CD4-positive, alpha-beta T cell (primary cell): ENCODE measurements around the gene MAP4K5. TPM values are rescaled to one million over a fixed set of nuclear protein-coding genes. Genes with fewer than 3 reads are reported as not detected.

ENCODE experiments used
- ATAC-seq: fragments of 200-7000 bp; cut with Tn5 transposase; one replicate; pipeline ENCODE4 v1.10.0; 2022; ENCODE audit warnings: mild to moderate bottlenecking; ENCODE audit not compliant: poor library complexity
- CTCF ChIA-PET: fragments of 350-600 bp; sonication (Branson Sonifier 250); formaldehyde crosslinking; loops from one replicate; lab custom pipeline; 2021; ENCODE audit warnings: antibody characterized with exemption, inconsistent platforms; lab: Charles Lee
- POLR2A ChIA-PET: fragments of 350-600 bp; sonication (Branson Sonifier 250); formaldehyde crosslinking; loops from one replicate; lab custom pipeline; 2021; ENCODE audit warnings: antibody characterized with exemption, inconsistent platforms; lab: Charles Lee
- DNase-seq, 14 experiments: peaks; one replicate each; pipeline ENCODE4 v3.0.0-alpha.2; 2013 to 2020; ENCODE audit warnings: mixed read lengths in 2 of 14
- H3K27ac ChIP-seq, 2 donors: one replicate each; pipeline versions ENCODE4 v1.5.1 to v1.7.0; 2013; ENCODE audit warnings: low read length in 2 of 2, low read depth in 1 of 2, mild to moderate bottlenecking in 1 of 2
- H3K27me3 ChIP-seq, 2 experiments: 1 replicate in 1 of 2; 2 replicates in 1 of 2; pipeline versions ENCODE4 v1.6.1 to v1.7.0; 2013; ENCODE audit warnings: low read length in 2 of 2, control low read depth in 1 of 2, mild to moderate bottlenecking in 1 of 2, moderate library complexity in 1 of 2; ENCODE audit not compliant: insufficient read depth in 2 of 2, control insufficient read depth in 1 of 2
- H3K36me3 ChIP-seq: one replicate; pipeline ENCODE4 v1.6.1; 2013; ENCODE audit warnings: low read length, control low read depth; ENCODE audit not compliant: insufficient read depth
- H3K4me1 ChIP-seq: one replicate; pipeline ENCODE4 v1.6.1; 2013; ENCODE audit warnings: low read length, control low read depth; ENCODE audit not compliant: insufficient read depth
- H3K4me3 ChIP-seq: one replicate; pipeline ENCODE4 v1.5.1; 2013; ENCODE audit warnings: mild to moderate bottlenecking, low read length, moderate library complexity
- H3K9me3 ChIP-seq, 2 experiments: 1 replicate in 1 of 2; 2 replicates in 1 of 2; pipeline versions ENCODE4 v1.6.1 to v1.7.0; 2013; ENCODE audit warnings: low read length in 2 of 2, mild to moderate bottlenecking in 2 of 2, control low read depth in 1 of 2, moderate library complexity in 1 of 2; ENCODE audit not compliant: control insufficient read depth in 1 of 2, insufficient read depth in 1 of 2
- H3K27ac Mint-ChIP-seq: one replicate; pipeline ENCODE4 v1.8.0; 2020; ENCODE audit warnings: mixed read lengths
- H3K27me3 Mint-ChIP-seq: one replicate; pipeline ENCODE4 v1.8.0; 2021; ENCODE audit warnings: mixed read lengths
- H3K36me3 Mint-ChIP-seq: one replicate; pipeline ENCODE4 v1.8.0; 2021; ENCODE audit warnings: low read depth, mixed read lengths
- H3K4me1 Mint-ChIP-seq: one replicate; pipeline ENCODE4 v1.8.0; 2021; ENCODE audit warnings: low read depth, mixed read lengths
- H3K4me3 Mint-ChIP-seq: one replicate; pipeline ENCODE4 v1.8.0; 2020; ENCODE audit warnings: mild to moderate bottlenecking, mixed read lengths
- H3K9me3 Mint-ChIP-seq: one replicate; pipeline ENCODE4 v1.8.0; 2020; ENCODE audit warnings: mixed read lengths
- intact Hi-C, 2 experiments: fragments of 100-400 bp; cut with DNase I in 1 of 2; cut with micrococcal nuclease in 1 of 2; formaldehyde crosslinking; loops; one replicate each; pipeline versions ENCODE4 v1.15.1 to v1.9.0; 2023 to 2025; cut with DNase I, micrococcal nuclease
- total RNA-seq, 174 experiments: library from RNA in 2 of 174; stranded (reverse) in 2 of 174; gene quantifications; one replicate each; pipeline ENCODE4 v1.2.3 and lab custom pipeline; 2021 to 2026
- TF ChIP-seq, protein P1 (sequence below): fragments of 200-600 bp; IDR thresholded peaks from one replicate; pipeline ENCODE4 v1.8.0; 2022; ENCODE audit warnings: antibody characterized with exemption, mild to moderate bottlenecking

The MAP4K5 gene
- total RNA-seq, 2 experiments from 2014 or later = 32.4 to 34.5 TPM

DNA sequence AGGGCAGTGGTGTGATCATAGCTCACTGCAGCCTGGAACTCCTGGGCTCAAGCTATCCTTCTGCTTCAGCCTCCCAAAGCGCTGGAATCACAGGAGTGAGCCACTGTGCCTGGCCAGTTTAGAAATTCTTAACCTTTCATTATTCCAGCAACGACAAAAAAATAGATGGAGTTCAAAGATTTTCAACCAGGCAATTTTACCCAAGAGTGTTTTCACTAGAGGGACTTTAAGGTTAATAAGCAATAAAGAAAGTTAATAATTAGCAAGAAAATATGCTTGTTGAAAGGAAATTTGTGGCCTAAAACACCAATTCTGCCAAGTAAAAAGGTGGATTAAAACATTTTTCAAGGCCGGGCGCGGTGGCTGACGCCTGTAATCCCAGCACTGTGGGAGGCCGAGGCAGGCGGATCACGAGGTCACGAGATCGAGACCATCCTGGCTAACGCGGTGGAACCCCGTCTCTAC, 150.5 kb downstream of the MAP4K5 start:
- intact Hi-C loops = no loop called here
- Histone ChIP-seq H3K36me3 (no peaks in the 10 kb centered on the region), H3K27me3 (no peaks in the 10 kb centered on the region), H3K4me3 (no peak overlapping the region), H3K4me1 (no peaks in the 10 kb centered on the region), H3K9me3 (no peaks in the 10 kb centered on the region), H3K27ac (no peak overlapping the region)
- DNase-seq (no peak), ATAC-seq (no peak)
- Mint-ChIP-seq H3K9me3 (no peaks in the 10 kb centered on the region), H3K4me1 (no peaks in the 10 kb centered on the region), H3K27me3 (no peaks in the 10 kb centered on the region), H3K4me3 (no peak overlapping the region), H3K27ac (no peak overlapping the region), H3K36me3 (no peaks in the 10 kb centered on the region)
- POLR2A ChIA-PET = no interaction called here
- TF ChIP-seq, protein P1, sequence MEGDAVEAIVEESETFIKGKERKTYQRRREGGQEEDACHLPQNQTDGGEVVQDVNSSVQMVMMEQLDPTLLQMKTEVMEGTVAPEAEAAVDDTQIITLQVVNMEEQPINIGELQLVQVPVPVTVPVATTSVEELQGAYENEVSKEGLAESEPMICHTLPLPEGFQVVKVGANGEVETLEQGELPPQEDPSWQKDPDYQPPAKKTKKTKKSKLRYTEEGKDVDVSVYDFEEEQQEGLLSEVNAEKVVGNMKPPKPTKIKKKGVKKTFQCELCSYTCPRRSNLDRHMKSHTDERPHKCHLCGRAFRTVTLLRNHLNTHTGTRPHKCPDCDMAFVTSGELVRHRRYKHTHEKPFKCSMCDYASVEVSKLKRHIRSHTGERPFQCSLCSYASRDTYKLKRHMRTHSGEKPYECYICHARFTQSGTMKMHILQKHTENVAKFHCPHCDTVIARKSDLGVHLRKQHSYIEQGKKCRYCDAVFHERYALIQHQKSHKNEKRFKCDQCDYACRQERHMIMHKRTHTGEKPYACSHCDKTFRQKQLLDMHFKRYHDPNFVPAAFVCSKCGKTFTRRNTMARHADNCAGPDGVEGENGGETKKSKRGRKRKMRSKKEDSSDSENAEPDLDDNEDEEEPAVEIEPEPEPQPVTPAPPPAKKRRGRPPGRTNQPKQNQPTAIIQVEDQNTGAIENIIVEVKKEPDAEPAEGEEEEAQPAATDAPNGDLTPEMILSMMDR = no peak
- CTCF ChIA-PET = no interaction called here

DNA sequence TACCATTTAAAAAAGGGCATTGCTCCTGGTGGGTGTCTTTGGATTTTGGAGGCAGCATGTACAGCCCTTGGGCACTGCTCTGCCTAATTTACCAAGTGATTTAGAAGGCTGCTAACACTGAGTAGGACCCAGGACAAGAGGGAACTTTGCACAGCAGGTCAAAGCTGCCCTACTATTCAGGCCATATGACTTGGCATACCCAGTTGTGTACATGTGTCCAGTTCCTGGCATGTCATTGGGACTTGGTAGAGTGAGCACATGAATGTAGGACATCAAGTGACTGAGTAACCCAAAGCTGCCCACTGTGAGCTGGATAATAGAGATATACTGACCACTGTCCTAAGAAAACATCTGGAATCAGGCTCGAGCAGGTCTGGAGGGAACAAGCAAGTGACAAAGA, 151.4 kb downstream of the MAP4K5 start:
- Histone ChIP-seq H3K27me3 (no peaks in the 10 kb centered on the region), H3K36me3 (no peaks in the 10 kb centered on the region), H3K4me1 (no peaks in the 10 kb centered on the region), H3K27ac (no peak overlapping the region), H3K4me3 (no peak overlapping the region), H3K9me3 (no peaks in the 10 kb centered on the region)
- no peaks in the 10 kb centered on the region for H3K9me3 Mint-ChIP-seq
- intact Hi-C loops = no loop called here
- H3K27me3 Mint-ChIP-seq = no peaks in the 10 kb centered on the region
- H3K4me3 Mint-ChIP-seq = no peak overlapping the region
- H3K27ac Mint-ChIP-seq = no peak overlapping the region
- TF ChIP-seq, protein P1 = no peak
- DNase-seq (no peak), ATAC-seq (no peak)
- no peaks in the 10 kb centered on the region for H3K4me1 Mint-ChIP-seq
- CTCF ChIA-PET = no interaction called here
- H3K36me3 Mint-ChIP-seq = no peaks in the 10 kb centered on the region
- POLR2A ChIA-PET = interaction anchor here (1.2 kb wide), 1 partner anchor 17 kb away, joined by 5 read pairs; no protein-coding TSS in a partner anchor

DNA sequence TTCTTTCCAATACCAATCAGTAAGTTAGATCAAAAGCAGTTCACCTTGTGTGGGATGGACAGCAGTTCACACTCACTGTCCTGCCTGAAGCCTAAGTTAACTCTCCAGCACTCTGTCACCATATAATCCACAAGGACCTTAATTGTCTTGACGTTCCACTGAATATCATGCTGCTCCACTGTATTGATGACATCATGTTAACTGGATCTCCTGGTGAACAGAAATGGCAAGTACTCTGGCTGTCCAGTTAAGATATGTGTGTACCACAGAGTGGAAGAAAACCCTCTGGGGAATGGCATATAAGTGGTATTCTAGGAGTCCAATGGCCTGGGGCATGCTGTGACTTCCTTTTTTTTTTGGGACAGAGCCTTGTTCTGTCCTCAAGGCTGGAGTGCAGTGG, 151.9 kb downstream of the MAP4K5 start:
- TF ChIP-seq, protein P1 = no peak
- no peak overlapping the region for H3K27ac Mint-ChIP-seq
- no peak overlapping the region for H3K4me3 ChIP-seq

More for the DNA sequence above, 151.9 kb downstream of the MAP4K5 start:
- Histone ChIP-seq H3K27ac (no peak overlapping the region), H3K27me3 (no peaks in the 10 kb centered on the region), H3K4me1 (no peaks in the 10 kb centered on the region), H3K9me3 (no peaks in the 10 kb centered on the region), H3K36me3 (no peaks in the 10 kb centered on the region)
- Mint-ChIP-seq H3K4me3 (no peak overlapping the region), H3K9me3 (no peaks in the 10 kb centered on the region), H3K27me3 (no peaks in the 10 kb centered on the region), H3K4me1 (no peaks in the 10 kb centered on the region), H3K36me3 (no peaks in the 10 kb centered on the region)
- no peak for DNase-seq
- POLR2A ChIA-PET = interaction anchor here (1.2 kb wide), 1 partner anchor 17 kb away, joined by 5 read pairs; no protein-coding TSS in a partner anchor
- ATAC-seq = no peak
- intact Hi-C loops = no loop called here
- CTCF ChIA-PET = no interaction called here
